NCI-H2196 (cell line): Measurements from ENCODE around the gene BTBD6.
A peak's percentile ranks its signal among the peaks of the same experiment; 100 is the strongest.

Experiments used
- DNase-seq: peaks from one replicate; lab custom pipeline; 2025; ENCODE audit not compliant: unreplicated experiment; lab: John Stamatoyannopoulos, UW

The BTBD6 gene

GRCh38 chr14:105248368-105249181 is at the start of gene BTBD6:
Gene BTBD6, plus strand, starts transcription at chr14:105248533. Its CDS starts 179 bp downstream, at chr14:105248712.
- DNase-seq = peak; percentile 80

GRCh38 chr14:105198588-105198987 is 49.7 kb upstream of the BTBD6 start:
- no peak for DNase-seq

- no peak for DNase-seq
Observed at GRCh38 chr14:105199093-105199492, 49.2 kb upstream of the BTBD6 start.

GRCh38 chr14:105200074-105200473 is 48.3 kb upstream of the BTBD6 start:
- no peak for DNase-seq

- DNase-seq = no peak
Observed at GRCh38 chr14:105200641-105201040, 47.7 kb upstream of the BTBD6 start.

- DNase-seq = no peak
Observed at GRCh38 chr14:105201156-105201924, 47.0 kb upstream of the BTBD6 start.

- DNase-seq = no peak
Observed at GRCh38 chr14:105201925-105202513, 46.3 kb upstream of the BTBD6 start.

- peak; percentile 52 for DNase-seq
Observed at GRCh38 chr14:105203057-105203531, 45.2 kb upstream of the BTBD6 start.

- DNase-seq = no peak
Observed at GRCh38 chr14:105203701-105204100, 44.6 kb upstream of the BTBD6 start.

GRCh38 chr14:105204206-105204930 is 44.0 kb upstream of the BTBD6 start:
- DNase-seq = no peak

GRCh38 chr14:105204931-105205672 is 43.2 kb upstream of the BTBD6 start:
- DNase-seq = no peak

GRCh38 chr14:105205673-105206208 is 42.6 kb upstream of the BTBD6 start:
- DNase-seq = no peak

GRCh38 chr14:105206873-105207272 is 41.5 kb upstream of the BTBD6 start:
- no peak for DNase-seq

- no peak for DNase-seq
Observed at GRCh38 chr14:105207460-105207901, 40.9 kb upstream of the BTBD6 start.

GRCh38 chr14:105207996-105208737 is 40.2 kb upstream of the BTBD6 start:
- DNase-seq = no peak

GRCh38 chr14:105208738-105209075 is 39.6 kb upstream of the BTBD6 start:
- DNase-seq = no peak

- DNase-seq = no peak
Observed at GRCh38 chr14:105209091-105209490, 39.2 kb upstream of the BTBD6 start.

GRCh38 chr14:105209646-105210045 is 38.7 kb upstream of the BTBD6 start:
- no peak for DNase-seq

GRCh38 chr14:105210266-105211025 is 37.9 kb upstream of the BTBD6 start:
- no peak for DNase-seq
